Smooth muscle cell (in vitro differentiated cells): ENCODE results near the gene ART1. TPM values are rescaled to one million over a fixed set of nuclear protein-coding genes. Genes with fewer than 3 reads are reported as not detected.

ENCODE experiments used
- DNase-seq: peaks from one replicate; lab custom pipeline; 2025; ENCODE audit not compliant: unreplicated experiment; lab: John Stamatoyannopoulos, UW
- H2AFZ ChIP-seq: fragments of 200-600 bp; sonication (generic); 2 replicates; pipeline ENCODE4 v1.6.0; 2016; ENCODE audit warnings: antibody characterized with exemption, low read depth, mild to moderate bottlenecking
- H3F3A ChIP-seq: fragments of 200-600 bp; sonication (generic); 2 replicates; pipeline ENCODE4 v1.6.0; 2017; ENCODE audit warnings: antibody characterized with exemption, low read depth
- H3K27ac ChIP-seq: fragments of 200-600 bp; sonication (generic); 2 replicates; pipeline ENCODE4 v1.5.1; 2016; ENCODE audit warnings: low read depth, mild to moderate bottlenecking
- H3K27me3 ChIP-seq: fragments of 200-600 bp; sonication (generic); 2 replicates; pipeline ENCODE4 v1.6.1; 2016; ENCODE audit warnings: low read depth, mild to moderate bottlenecking
- H3K36me3 ChIP-seq: fragments of 200-600 bp; sonication (generic); 2 replicates; pipeline ENCODE4 v1.5.1; 2016; ENCODE audit warnings: low read depth
- H3K4me1 ChIP-seq: fragments of 200-600 bp; sonication (generic); 2 replicates; pipeline ENCODE4 v1.5.1; 2016; ENCODE audit warnings: low read depth
- H3K4me2 ChIP-seq: fragments of 200-600 bp; sonication (generic); 2 replicates; pipeline ENCODE4 v1.6.0; 2016; ENCODE audit warnings: mild to moderate bottlenecking
- H3K4me3 ChIP-seq: fragments of 200-600 bp; sonication (generic); 2 replicates; pipeline ENCODE4 v1.5.1; 2016; ENCODE audit warnings: mild to moderate bottlenecking
- H3K79me2 ChIP-seq: fragments of 200-600 bp; sonication (generic); 2 replicates; pipeline ENCODE4 v1.6.0; 2016; ENCODE audit warnings: low read depth, mild to moderate bottlenecking
- H3K9ac ChIP-seq: fragments of 200-600 bp; sonication (generic); 2 replicates; pipeline ENCODE4 v1.6.0; 2016; ENCODE audit warnings: low read depth
- H3K9me3 ChIP-seq: fragments of 200-600 bp; sonication (generic); replicated peaks from 2 replicates; pipeline ENCODE4 v1.5.1; 2016; ENCODE audit warnings: low read depth
- H4K20me1 ChIP-seq: fragments of 200-600 bp; sonication (generic); 2 replicates; pipeline ENCODE4 v1.6.0; 2016; ENCODE audit warnings: low read depth
- CTCF ChIP-seq: fragments of 200-600 bp; sonication (generic); IDR thresholded peaks from 2 replicates; pipeline ENCODE4 v1.5.1; 2017; ENCODE audit warnings: borderline replicate concordance, mild to moderate bottlenecking, antibody characterized with exemption; ENCODE audit not compliant: insufficient read depth, poor library complexity, severe bottlenecking
- WGBS: methylation state at CpG from one replicate; pipeline ENCODE4 v1.1.7; 2016; ENCODE audit warnings: low lambda C conversion rate; 5-methylcytosine and 5-hydroxymethylcytosine counted together
- polyA plus RNA-seq: library from polyadenylated mRNA; unstranded; fragments of >200 nt; fragmentation: Nextera tagmentation; extraction: Ambion mirVana; gene quantifications from 2 replicates; pipeline ENCODE4 v1.2.1, GENCODE V29; 2016
- total RNA-seq: library from RNA; depleted of rRNA; stranded (reverse); fragments of >200 nt; gene quantifications from 2 replicates; pipeline ENCODE4 v1.2.3, GENCODE V29; 2014

ART1 gene
- total and polyA plus RNA-seq, 2 experiments from 2014 or later = not detected

- no peak overlapping the region for H3K27ac ChIP-seq
- no peaks in the 10 kb centered on the region for H3K79me2 ChIP-seq
- H3K4me2 ChIP-seq = no peak overlapping the region
- no peak overlapping the region for H3K9ac ChIP-seq
- H4K20me1 ChIP-seq = no peaks in the 10 kb centered on the region
- H3K4me3 ChIP-seq = no peak overlapping the region
- H3K4me1 ChIP-seq = no peaks in the 10 kb centered on the region
- DNase-seq = no peak
- H3K27me3 ChIP-seq = no peaks in the 10 kb centered on the region
- TF ChIP-seq CTCF = no peak
- H3K36me3 ChIP-seq = no peaks in the 10 kb centered on the region
- H2AFZ ChIP-seq = no peak overlapping the region
- no peaks in the 10 kb centered on the region for H3K9me3 ChIP-seq
- 89% methylated on average over 4 of the region's 4 CpGs for WGBS
- no peaks in the 10 kb centered on the region for H3F3A ChIP-seq
Observed at GRCh38 chr11:3610846-3611245, 34.1 kb upstream of the ART1 start.

GRCh38 chr11:3611976-3612678 lies 32.8 kb upstream of the ART1 start:
- WGBS = 98% methylated on average over 3 of the region's 3 CpGs
- H3K9me3 ChIP-seq = no peaks in the 10 kb centered on the region
- H3K27me3 ChIP-seq = no peaks in the 10 kb centered on the region
- H3F3A ChIP-seq = no peaks in the 10 kb centered on the region
- H3K9ac ChIP-seq = no peak overlapping the region
- H3K79me2 ChIP-seq = no peaks in the 10 kb centered on the region
- H2AFZ ChIP-seq = no peak overlapping the region
- H3K36me3 ChIP-seq = no peaks in the 10 kb centered on the region
- TF ChIP-seq CTCF = no peak
- no peaks in the 10 kb centered on the region for H4K20me1 ChIP-seq
- no peak overlapping the region for H3K4me3 ChIP-seq
- no peaks in the 10 kb centered on the region for H3K4me1 ChIP-seq
- DNase-seq = no peak
- H3K4me2 ChIP-seq = no peak overlapping the region
- H3K27ac ChIP-seq = no peak overlapping the region

- Histone ChIP-seq H3K27me3 (no peaks in the 10 kb centered on the region), H4K20me1 (no peaks in the 10 kb centered on the region), H3F3A (no peaks in the 10 kb centered on the region), H2AFZ (no peak overlapping the region), H3K4me2 (no peak overlapping the region), H3K79me2 (no peaks in the 10 kb centered on the region), H3K9ac (no peak overlapping the region), H3K27ac (no peak overlapping the region), H3K4me1 (no peaks in the 10 kb centered on the region), H3K9me3 (no peaks in the 10 kb centered on the region), H3K36me3 (no peaks in the 10 kb centered on the region), H3K4me3 (no peak overlapping the region)
- DNase-seq = no peak
- TF ChIP-seq CTCF = no peak
- WGBS = 57% methylated on average over 10 of the region's 10 CpGs
Observed at GRCh38 chr11:3613998-3614741, 30.8 kb upstream of the ART1 start.
